ENCODE results near the gene HSD3B2.

DNA sequence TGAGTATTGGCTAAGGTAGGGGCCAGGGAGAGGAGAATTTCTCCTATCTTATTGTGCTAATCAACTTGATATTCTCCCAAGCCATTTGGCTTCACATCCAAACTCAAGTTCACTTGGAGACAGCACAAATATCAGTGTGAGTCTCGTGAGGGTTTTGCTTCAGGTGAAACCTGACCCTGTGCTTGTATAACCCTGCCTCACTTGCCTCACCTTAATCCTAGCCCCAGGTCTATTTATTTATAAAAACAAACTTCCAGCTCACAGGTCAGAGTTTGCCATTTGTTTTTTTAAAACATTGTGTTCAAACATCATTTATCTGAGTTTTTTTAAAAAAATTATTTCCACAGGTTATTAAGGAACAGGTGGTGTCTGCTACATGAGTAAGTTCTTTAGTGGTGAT lies 26.5 kb upstream of the HSD3B2 start:
- no peak for TF ChIP-seq NR3C1 (CRISPR knock-in tag; conservative IDR thresholded peaks at IDR 0.05; ENCODE audit: low read depth)
- TF ChIP-seq, protein P1, sequence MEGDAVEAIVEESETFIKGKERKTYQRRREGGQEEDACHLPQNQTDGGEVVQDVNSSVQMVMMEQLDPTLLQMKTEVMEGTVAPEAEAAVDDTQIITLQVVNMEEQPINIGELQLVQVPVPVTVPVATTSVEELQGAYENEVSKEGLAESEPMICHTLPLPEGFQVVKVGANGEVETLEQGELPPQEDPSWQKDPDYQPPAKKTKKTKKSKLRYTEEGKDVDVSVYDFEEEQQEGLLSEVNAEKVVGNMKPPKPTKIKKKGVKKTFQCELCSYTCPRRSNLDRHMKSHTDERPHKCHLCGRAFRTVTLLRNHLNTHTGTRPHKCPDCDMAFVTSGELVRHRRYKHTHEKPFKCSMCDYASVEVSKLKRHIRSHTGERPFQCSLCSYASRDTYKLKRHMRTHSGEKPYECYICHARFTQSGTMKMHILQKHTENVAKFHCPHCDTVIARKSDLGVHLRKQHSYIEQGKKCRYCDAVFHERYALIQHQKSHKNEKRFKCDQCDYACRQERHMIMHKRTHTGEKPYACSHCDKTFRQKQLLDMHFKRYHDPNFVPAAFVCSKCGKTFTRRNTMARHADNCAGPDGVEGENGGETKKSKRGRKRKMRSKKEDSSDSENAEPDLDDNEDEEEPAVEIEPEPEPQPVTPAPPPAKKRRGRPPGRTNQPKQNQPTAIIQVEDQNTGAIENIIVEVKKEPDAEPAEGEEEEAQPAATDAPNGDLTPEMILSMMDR (IDR thresholded peaks at IDR 0.05), result no peak
- no peak for TF ChIP-seq IRF2 (CRISPR knock-in tag; IDR thresholded peaks at IDR 0.05; ENCODE audit: borderline replicate concordance, low read depth)
- TF ChIP-seq, protein P2, sequence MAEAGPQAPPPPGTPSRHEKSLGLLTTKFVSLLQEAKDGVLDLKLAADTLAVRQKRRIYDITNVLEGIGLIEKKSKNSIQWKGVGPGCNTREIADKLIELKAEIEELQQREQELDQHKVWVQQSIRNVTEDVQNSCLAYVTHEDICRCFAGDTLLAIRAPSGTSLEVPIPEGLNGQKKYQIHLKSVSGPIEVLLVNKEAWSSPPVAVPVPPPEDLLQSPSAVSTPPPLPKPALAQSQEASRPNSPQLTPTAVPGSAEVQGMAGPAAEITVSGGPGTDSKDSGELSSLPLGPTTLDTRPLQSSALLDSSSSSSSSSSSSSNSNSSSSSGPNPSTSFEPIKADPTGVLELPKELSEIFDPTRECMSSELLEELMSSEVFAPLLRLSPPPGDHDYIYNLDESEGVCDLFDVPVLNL (CRISPR knock-in tag; IDR thresholded peaks at IDR 0.05; ENCODE audit: borderline replicate concordance, low read depth), result no peak
- no peak for TF ChIP-seq CREB1 (CRISPR knock-in tag; IDR thresholded peaks at IDR 0.05)
- TF ChIP-seq, protein P3, sequence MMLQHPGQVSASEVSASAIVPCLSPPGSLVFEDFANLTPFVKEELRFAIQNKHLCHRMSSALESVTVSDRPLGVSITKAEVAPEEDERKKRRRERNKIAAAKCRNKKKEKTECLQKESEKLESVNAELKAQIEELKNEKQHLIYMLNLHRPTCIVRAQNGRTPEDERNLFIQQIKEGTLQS (CRISPR knock-in tag; conservative IDR thresholded peaks at IDR 0.05), result no peak
- TF ChIP-seq SP1 (CRISPR knock-in tag; conservative IDR thresholded peaks at IDR 0.05), result no peak
- TF ChIP-seq, protein P4, sequence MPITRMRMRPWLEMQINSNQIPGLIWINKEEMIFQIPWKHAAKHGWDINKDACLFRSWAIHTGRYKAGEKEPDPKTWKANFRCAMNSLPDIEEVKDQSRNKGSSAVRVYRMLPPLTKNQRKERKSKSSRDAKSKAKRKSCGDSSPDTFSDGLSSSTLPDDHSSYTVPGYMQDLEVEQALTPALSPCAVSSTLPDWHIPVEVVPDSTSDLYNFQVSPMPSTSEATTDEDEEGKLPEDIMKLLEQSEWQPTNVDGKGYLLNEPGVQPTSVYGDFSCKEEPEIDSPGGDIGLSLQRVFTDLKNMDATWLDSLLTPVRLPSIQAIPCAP (CRISPR knock-in tag; IDR thresholded peaks at IDR 0.05), result no peak
- no peak for TF ChIP-seq KAT7 (CRISPR knock-in tag; IDR thresholded peaks at IDR 0.05; ENCODE audit: borderline replicate concordance)
- TF ChIP-seq ZNF232 (CRISPR knock-in tag; IDR thresholded peaks at IDR 0.05), result no peak
- TF ChIP-seq, protein P5, sequence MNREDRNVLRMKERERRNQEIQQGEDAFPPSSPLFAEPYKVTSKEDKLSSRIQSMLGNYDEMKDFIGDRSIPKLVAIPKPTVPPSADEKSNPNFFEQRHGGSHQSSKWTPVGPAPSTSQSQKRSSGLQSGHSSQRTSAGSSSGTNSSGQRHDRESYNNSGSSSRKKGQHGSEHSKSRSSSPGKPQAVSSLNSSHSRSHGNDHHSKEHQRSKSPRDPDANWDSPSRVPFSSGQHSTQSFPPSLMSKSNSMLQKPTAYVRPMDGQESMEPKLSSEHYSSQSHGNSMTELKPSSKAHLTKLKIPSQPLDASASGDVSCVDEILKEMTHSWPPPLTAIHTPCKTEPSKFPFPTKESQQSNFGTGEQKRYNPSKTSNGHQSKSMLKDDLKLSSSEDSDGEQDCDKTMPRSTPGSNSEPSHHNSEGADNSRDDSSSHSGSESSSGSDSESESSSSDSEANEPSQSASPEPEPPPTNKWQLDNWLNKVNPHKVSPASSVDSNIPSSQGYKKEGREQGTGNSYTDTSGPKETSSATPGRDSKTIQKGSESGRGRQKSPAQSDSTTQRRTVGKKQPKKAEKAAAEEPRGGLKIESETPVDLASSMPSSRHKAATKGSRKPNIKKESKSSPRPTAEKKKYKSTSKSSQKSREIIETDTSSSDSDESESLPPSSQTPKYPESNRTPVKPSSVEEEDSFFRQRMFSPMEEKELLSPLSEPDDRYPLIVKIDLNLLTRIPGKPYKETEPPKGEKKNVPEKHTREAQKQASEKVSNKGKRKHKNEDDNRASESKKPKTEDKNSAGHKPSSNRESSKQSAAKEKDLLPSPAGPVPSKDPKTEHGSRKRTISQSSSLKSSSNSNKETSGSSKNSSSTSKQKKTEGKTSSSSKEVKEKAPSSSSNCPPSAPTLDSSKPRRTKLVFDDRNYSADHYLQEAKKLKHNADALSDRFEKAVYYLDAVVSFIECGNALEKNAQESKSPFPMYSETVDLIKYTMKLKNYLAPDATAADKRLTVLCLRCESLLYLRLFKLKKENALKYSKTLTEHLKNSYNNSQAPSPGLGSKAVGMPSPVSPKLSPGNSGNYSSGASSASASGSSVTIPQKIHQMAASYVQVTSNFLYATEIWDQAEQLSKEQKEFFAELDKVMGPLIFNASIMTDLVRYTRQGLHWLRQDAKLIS (CRISPR knock-in tag; IDR thresholded peaks at IDR 0.05; ENCODE audit: borderline replicate concordance), result no peak
- TF ChIP-seq JUN (CRISPR knock-in tag; IDR thresholded peaks at IDR 0.05), result no peak
- TF ChIP-seq ZNF138 (CRISPR knock-in tag; conservative IDR thresholded peaks at IDR 0.05), result no peak

All from WTC11 (cell line).